Stimulated activated CD4-positive, alpha-beta T cell treated with anti-CD3 and anti-CD28 coated beads, Interleukin-4, amount 100 ng/mL, for 4 hours (primary cell): Measurements from ENCODE around the gene BLOC1S2.
"Not testable (repeated sequence)": the region's sequence is repeated elsewhere in the genome, so short reads cannot be mapped to it uniquely, and the experiment has no call there.

Experiments
- DNase-seq, 2 experiments: peaks; one replicate each; pipeline ENCODE4 v3.0.0-alpha.2; 2020

BLOC1S2 gene

GRCh38 chr10:100289641-100290040 lies 3.2 kb upstream of the BLOC1S2 start:
- no peak for DNase-seq

GRCh38 chr10:100288196-100288595 lies 1.7 kb upstream of the BLOC1S2 start:
- DNase-seq = no peak

GRCh38 chr10:100287756-100288155 lies 1.3 kb upstream of the BLOC1S2 start:
- no peak for DNase-seq

- DNase-seq = not testable (repeated sequence)
Measured at GRCh38 chr10:100285326-100285725, 1.2 kb downstream of the BLOC1S2 start.

- DNase-seq = no peak
Measured at GRCh38 chr10:100282907-100283306, 3.6 kb downstream of the BLOC1S2 start.

- not testable (repeated sequence) for DNase-seq
Measured at GRCh38 chr10:100276971-100277370, 9.5 kb downstream of the BLOC1S2 start.

- peak; percentile 68 to 70 for DNase-seq
Measured at GRCh38 chr10:100267239-100268104, 19.0 kb downstream of the BLOC1S2 start, which contains the start of gene CWF19L1. CWF19L1 (minus strand) TSS chr10:100267638; CDS start chr10:100267593, 45 bp downstream.

GRCh38 chr10:100265821-100266485 lies 20.5 kb downstream of the BLOC1S2 start:
- no peak for DNase-seq

GRCh38 chr10:100254191-100254590 lies 32.3 kb downstream of the BLOC1S2 start:
- DNase-seq = no peak

GRCh38 chr10:100253041-100253440 lies 33.4 kb downstream of the BLOC1S2 start:
- no peak for DNase-seq

- no peak for DNase-seq
Measured at GRCh38 chr10:100248820-100249219, 37.7 kb downstream of the BLOC1S2 start.

GRCh38 chr10:100245484-100246220 lies 40.8 kb downstream of the BLOC1S2 start:
- DNase-seq = no peak

- DNase-seq = no peak
Measured at GRCh38 chr10:100239851-100240250, 46.6 kb downstream of the BLOC1S2 start.

- no peak for DNase-seq
Measured at GRCh38 chr10:100238429-100238828, 48.1 kb downstream of the BLOC1S2 start.

GRCh38 chr10:100232101-100232500 lies 54.4 kb downstream of the BLOC1S2 start:
- DNase-seq = no peak

GRCh38 chr10:100229819-100230422 lies 56.6 kb downstream of the BLOC1S2 start:
- no peak for DNase-seq

GRCh38 chr10:100223879-100224278 lies 62.6 kb downstream of the BLOC1S2 start:
- DNase-seq = no peak
